HG02840 (cell line): ENCODE results near the gene FAM53C.
"Not testable (repeated sequence)": the region's sequence is repeated elsewhere in the genome, so short reads cannot be mapped to it uniquely, and the experiment has no call there.

Experiments used
- ATAC-seq: cut with Tn5 transposase; IDR thresholded peaks from one replicate; pipeline ENCODE4 v1.9.1; 2021; ENCODE audit warnings: mild to moderate bottlenecking, moderate library complexity, moderate number of reproducible peaks; ENCODE audit not compliant: unreplicated experiment, low FRiP score

Gene FAM53C

GRCh38 chr5:138337685-138338410 lies at the start of gene FAM53C:
Gene FAM53C, plus strand, starts transcription at chr5:138338266. Its CDS starts 3,070 bp downstream, at chr5:138341336.
- ATAC-seq: peak; percentile 76

DNA sequence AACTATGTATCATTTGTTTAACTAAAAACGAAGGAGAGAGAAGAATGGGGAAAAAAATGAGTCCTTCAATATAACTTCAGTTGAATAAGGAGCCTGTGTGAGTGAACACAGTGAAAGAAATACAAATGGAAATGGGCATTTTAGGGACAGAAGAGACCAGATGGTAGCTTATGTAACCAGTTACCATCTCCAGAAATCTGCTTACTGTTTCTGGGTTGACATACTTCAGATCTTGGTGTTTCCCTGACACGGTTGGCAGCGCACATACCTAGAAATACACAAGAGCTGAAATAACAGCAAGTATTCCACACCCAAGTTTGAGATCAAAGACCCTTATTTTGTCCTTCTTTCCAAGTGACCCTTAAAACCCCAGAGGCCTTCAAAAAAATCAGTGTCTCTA lies 48.8 kb upstream of the FAM53C start:
- no peak for ATAC-seq

- ATAC-seq: no peak
These were observed 34.7 kb upstream of the FAM53C start for GRCh38 chr5:138303372-138303771.

DNA sequence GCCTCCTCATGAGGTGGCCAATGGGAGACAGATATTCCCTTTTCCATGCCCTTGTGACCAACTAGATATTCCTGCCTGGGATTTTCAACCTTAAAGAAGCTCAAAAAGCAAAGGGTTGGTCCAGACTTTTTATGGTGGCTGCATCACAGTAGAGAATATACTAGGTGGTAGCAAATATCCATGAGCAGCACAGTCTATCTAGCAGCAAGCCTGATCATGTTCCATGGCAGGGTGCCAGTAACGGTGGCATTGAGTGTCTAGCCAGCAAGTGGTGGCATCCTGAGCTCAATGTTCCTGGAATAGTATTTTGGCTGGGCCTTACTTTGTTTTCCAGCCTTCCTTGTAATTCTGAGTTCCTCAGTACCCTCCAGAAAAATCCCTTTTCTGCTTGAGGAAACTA lies 32.3 kb upstream of the FAM53C start:
- no peak for ATAC-seq

DNA sequence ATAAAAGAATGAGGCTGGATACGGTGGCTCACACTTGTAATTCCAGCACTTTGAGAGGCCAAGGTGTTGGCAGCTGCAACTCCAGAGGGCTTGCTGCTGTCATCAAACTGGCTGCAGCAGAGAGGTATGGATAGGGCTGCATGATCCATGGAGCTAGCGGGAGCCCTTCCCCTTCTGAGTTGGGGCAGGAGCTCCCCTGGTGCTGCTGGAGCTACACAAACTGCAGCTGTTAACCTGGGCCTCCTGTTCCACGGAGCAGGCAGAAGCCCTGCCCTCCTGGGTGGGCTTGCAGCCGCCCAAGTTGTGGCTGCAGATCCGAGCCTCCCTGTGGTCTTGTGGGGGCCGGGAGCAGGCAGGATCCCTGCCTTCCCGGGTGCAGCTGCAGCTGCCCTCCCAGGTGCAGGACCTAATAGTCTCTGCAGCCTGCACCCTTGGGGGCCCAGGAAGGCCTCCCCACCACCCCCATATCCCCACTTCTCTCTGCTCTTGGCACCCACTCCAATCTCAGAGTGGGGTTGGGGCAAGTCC lies 22.3 kb upstream of the FAM53C start:
- no peak for ATAC-seq

- ATAC-seq: no peak
These were observed 21.7 kb upstream of the FAM53C start for GRCh38 chr5:138316355-138316754.

DNA sequence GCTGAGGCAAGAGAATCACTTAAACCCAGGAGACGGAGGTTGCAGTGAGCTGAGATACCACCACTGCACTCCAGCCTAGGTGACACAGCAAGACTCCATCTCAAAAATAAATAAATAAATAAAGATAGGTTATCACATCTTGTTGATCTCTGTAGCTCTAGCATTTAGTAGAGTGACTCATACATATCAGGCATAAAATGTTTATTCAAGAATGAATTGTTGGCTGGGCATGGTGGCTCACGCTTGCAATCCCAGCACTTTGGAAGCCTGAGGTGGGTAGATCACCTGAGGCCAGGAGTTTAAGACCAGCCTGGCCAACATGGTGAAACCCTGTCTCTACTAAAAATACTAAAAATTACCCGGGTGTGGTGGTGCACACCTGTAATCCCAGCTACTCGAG lies 19.9 kb upstream of the FAM53C start:
- ATAC-seq: not testable (repeated sequence)

DNA sequence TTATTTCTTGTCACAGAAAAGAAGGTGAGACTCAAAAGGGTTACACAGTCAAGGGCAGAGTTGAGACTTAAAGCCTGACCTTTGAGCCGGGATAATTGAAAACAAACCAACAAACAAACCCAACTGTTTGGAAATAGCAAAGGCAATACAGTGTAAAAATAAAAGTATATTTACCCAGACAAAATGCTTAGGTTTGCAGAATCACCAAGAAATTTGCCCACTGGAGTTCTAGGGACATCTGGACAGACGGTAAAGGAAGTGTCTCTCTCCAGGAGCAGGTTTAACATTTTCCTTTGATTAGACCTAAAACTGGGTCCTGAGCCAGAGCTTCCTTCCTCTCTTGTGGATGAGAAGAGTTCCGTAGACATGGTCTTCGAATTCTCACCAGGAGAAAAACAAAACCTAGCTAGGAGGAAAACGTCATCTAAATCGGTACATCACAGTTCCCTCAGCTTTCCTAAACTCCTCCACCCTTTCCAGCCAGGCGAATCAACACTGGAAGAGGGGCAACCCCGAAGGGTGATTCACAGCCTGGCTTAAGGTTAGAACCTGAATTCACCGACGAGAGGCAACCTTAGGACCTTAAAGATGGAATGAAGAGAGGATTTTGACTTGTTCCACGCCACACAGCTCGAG lies 7.1 kb upstream of the FAM53C start:
- ATAC-seq: no peak

DNA sequence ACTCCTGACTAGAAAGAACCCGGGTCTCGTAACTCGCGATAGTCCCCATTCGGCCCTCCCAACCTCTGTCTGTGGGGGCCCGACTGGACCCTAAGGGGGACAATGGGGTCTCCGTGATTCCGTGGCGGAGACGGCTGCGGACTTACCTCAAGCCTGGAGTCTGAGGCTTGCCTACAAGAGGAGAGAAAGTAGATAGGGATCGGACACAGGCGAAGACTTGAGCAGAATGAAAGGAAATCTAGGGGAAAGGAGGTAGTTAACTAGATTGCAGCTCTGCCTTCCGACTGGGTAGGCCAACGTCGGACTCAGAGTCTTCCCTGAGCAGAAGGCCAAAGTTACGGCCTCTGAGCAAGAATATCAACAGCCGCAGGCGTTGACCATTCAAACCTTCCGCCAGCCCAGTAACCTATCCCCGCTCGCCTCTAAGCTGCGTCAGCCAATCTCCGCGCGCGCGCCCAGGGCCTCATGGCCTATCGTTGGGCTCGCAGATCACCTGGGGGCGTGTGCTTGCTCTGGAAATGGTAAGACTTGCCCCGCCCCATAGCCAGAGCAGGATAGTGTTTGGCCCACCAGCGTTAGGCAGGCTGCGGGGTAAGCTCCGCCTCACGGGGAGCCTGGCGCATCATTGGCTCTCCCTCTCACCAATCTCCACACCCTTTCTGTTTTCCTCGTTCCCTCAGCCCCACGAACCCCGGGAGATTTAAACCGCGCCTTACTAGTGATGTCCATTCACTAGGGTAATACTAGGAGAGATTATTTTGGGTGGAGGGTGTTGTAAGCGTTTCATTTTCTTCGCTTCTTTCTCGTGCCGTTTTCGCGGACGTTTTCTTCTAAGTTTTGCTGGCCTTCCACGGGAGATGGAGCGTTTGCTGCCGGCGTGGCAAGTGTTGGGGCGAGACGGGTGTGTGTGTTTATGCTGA lies 6.4 kb upstream of the FAM53C start, which contains the start of gene CDC25C:
Gene CDC25C, minus strand, starts transcription at position 356 of the 920 bp plus-strand sequence. CDS start 624 bp downstream, outside the sequence.
- ATAC-seq: peak; percentile 99

DNA sequence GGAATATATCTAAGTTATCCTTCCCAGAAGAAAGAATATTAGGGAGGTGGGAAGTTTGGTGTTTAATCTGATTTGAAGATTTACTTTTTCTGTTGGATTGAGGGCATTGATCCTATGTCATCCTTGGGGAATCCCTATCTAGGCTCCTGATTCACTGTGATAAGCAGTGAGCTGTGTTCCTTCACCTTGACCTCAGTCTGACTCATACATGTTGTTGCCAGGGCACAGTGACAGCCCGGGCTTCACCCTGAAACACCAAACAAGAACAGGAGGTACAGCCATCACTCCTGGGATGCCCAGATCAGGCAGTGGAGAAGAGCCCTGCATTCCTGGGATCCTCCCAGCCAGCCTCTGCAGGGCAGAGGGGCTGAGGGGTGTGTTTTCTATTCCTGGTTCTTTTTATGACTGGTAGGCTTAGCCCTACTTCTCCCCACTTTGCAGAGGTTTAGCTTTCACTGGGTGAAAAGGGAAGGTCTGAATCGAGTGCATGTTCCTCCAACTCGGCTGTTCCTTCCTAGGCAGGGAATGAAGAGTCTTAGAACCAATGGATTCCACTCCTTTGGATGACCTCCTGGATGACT lies 3.1 kb upstream of the FAM53C start:
- no peak for ATAC-seq

GRCh38 chr5:138336952-138337684 lies 948 bp upstream of the FAM53C start:
- peak; percentile 9 for ATAC-seq

DNA sequence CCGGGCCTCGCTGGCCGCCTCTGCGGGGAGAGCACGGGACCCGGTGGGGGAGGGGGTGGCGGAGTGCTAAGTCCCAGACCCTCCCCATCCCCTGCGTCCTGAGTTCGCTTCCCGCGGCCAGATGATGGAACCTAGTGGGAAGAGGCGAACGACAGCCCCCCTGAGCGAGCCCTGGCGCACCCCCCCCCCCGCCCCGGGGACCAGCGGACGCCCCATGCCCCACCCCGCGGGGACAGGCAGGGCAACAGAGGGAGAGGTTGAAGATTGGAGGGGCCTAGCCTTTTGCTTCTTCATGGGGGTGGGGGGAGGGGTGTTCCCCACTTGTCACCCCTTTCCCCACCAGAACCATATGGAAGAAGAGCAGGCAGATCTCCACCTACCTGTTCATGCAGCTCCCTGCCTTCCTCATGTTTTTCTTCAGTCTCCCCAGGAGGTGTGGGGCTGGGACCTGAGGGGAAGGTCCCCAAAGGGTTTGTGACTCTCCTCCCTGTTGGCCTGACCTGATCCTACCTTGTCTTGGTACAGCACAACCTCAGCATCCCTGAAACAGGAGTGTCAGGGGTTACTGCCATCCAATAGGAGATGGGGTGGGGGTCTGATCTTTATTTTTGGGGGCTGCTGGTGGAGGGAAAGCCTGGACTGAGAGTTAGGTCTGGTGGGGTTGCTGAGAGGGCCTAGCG lies 485 bp downstream of the FAM53C start:
- no peak for ATAC-seq

GRCh38 chr5:138339091-138339456 lies 1.0 kb downstream of the FAM53C start:
- ATAC-seq: no peak

GRCh38 chr5:138339464-138339863 lies 1.4 kb downstream of the FAM53C start:
- no peak for ATAC-seq

DNA sequence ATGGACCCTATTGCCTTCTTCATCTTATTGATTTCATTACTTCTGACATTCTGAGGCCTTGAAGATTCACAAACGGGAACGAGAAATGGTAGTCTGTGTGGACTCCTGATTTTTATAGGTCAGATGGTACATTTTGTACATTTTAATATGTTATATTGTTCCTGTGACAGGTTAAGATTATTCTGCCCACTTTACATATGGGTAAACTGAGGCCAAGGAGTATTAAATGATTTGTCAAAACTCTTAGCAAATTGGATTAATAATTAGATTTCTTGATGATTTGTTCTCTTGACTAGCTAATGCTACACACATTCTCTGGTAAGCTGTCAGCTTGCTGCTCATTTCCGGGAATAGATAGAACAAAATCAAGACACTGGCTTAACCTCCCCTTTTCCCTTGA lies 1.9 kb downstream of the FAM53C start:
- no peak for ATAC-seq

DNA sequence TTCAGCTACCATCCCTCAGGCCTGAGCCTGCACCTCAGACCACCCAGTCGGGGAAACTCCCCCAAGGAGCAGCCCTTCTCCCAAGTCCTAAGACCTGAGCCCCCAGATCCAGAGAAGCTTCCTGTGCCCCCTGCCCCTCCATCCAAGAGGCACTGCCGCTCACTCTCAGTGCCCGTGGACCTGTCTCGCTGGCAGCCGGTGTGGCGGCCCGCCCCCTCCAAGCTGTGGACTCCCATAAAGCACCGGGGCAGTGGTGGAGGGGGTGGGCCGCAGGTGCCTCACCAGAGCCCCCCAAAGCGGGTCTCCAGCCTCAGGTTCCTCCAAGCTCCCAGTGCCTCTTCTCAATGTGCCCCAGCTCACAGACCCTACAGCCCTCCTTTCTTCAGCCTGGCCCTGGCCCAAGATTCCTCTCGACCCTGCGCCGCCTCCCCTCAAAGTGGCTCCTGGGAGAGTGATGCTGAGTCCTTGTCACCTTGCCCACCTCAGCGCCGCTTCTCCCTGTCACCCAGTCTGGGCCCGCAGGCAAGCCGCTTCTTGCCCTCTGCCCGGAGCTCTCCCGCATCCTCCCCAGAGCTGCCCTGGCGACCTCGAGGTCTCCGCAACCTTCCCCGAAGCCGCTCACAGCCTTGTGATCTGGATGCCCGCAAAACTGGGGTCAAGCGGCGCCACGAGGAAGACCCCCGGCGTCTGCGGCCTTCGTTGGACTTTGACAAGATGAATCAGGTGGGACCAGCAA lies 7.0 kb downstream of the FAM53C start:
- no peak for ATAC-seq

DNA sequence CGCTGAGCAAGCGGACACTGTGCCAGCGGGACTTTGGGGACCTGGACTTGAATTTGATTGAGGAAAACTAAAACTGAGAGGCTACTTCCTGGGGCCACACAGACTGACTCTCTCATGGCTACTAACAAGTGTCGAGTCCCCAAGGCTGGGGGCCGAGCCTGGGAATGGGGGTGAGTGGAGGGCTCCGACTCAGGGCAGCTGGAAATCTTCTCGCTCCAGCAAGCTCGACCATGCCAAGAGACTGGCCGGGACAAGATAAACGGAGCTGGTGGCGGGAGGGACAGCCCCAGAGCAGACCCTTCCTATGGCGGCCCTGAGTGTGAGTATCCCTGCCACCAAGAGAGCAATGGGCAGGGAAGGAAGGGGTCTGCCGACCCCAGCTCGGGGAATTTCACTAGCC lies 8.8 kb downstream of the FAM53C start:
- ATAC-seq: no peak

DNA sequence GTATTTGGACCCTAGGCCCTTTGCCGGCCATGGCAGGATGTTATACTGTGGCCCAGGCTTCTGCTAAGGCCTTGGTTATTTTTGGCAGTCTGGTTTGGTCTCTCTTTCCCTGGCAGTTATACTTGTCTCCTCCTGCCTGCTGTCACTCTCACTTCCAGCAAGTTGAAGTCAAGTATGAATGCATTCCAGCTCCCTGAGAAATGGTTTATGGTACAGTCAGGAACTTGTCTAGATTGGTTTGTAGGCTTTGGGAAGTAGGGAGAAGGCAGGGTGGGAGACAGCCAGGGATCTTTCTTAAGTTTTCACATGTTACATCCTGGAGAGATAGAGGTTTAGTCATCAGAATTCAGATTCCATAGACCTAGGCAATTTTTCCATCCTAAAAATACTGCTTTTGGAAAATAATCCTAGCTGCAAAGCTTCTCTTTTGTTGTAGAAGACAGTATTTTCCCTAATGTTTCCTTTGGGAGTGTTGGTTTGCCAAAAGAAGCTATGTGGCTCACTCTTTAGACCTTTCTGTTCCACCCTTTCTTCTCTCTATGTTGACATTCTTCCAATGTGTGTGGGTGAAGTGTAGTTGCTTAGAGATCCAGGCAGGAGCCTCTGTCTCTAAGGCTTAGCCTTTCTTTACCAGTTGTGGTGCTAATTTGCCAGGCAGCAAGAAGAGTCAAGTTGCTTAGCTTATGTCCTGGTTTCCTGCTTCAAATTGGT lies 11.9 kb downstream of the FAM53C start:
- ATAC-seq: no peak
